Measurements from ENCODE around the gene GALNT12. TPM values are rescaled to one million over a fixed set of nuclear protein-coding genes. Genes with fewer than 3 reads are reported as not detected.

GALNT12 gene
- total RNA-seq, 1 donor = 1.3 TPM

- H3K4me3 ChIP-seq (ENCODE audit: low read depth, low read length) = no peak overlapping the region
- DNase-seq (ENCODE audit: low read depth) = no peak
- TF ChIP-seq CTCF (IDR thresholded peaks at IDR 0.05; ENCODE audit: insufficient read depth, low read depth, low read length) = no peak
Observed at GRCh38 chr9:98830554-98830953, 23.1 kb downstream of the GALNT12 start.

GRCh38 chr9:98831696-98832095, 24.2 kb downstream of the GALNT12 start:
- TF ChIP-seq CTCF (IDR thresholded peaks at IDR 0.05; ENCODE audit: insufficient read depth, low read depth, low read length) = no peak
- no peak for DNase-seq (ENCODE audit: low read depth)
- no peak overlapping the region for H3K4me3 ChIP-seq (ENCODE audit: low read depth, low read length)

- no peak overlapping the region for H3K4me3 ChIP-seq (ENCODE audit: low read depth, low read length)
- no peak for DNase-seq (ENCODE audit: low read depth)
- no peak for TF ChIP-seq CTCF (IDR thresholded peaks at IDR 0.05; ENCODE audit: insufficient read depth, low read depth, low read length)
Observed at GRCh38 chr9:98832768-98833089, 25.3 kb downstream of the GALNT12 start.

GRCh38 chr9:98833090-98833956, 25.9 kb downstream of the GALNT12 start:
- no peak overlapping the region for H3K4me3 ChIP-seq (ENCODE audit: low read depth, low read length)
- peak; percentile 45 for DNase-seq (ENCODE audit: low read depth)
- TF ChIP-seq CTCF (IDR thresholded peaks at IDR 0.05; ENCODE audit: insufficient read depth, low read depth, low read length) = no peak

- DNase-seq (ENCODE audit: low read depth) = no peak
- TF ChIP-seq CTCF (IDR thresholded peaks at IDR 0.05; ENCODE audit: insufficient read depth, low read depth, low read length) = no peak
- no peak overlapping the region for H3K4me3 ChIP-seq (ENCODE audit: low read depth, low read length)
Observed at GRCh38 chr9:98834386-98834785, 26.9 kb downstream of the GALNT12 start.

GRCh38 chr9:98836206-98836605, 28.7 kb downstream of the GALNT12 start:
- TF ChIP-seq CTCF (IDR thresholded peaks at IDR 0.05; ENCODE audit: insufficient read depth, low read depth, low read length) = no peak
- no peak for DNase-seq (ENCODE audit: low read depth)

GRCh38 chr9:98837516-98837915, 30.0 kb downstream of the GALNT12 start:
- no peak for TF ChIP-seq CTCF (IDR thresholded peaks at IDR 0.05; ENCODE audit: insufficient read depth, low read depth, low read length)
- DNase-seq (ENCODE audit: low read depth) = no peak
- no peak overlapping the region for H3K4me3 ChIP-seq (ENCODE audit: low read depth, low read length)

More at GRCh38 chr9:98836206-98836605, 28.7 kb downstream of the GALNT12 start:
- H3K4me3 ChIP-seq (ENCODE audit: low read depth, low read length) = no peak overlapping the region
